Epithelial cell of esophagus (primary cell): Measurements from ENCODE around the gene TPMT.

Experiments
- DNase-seq: peaks from one replicate; pipeline ENCODE4 v3.0.0; 2010; ENCODE audit warnings: low read depth
- H3K4me3 ChIP-seq: 2 replicates; pipeline ENCODE4 v1.5.1; 2011; ENCODE audit warnings: mild to moderate bottlenecking, low read length, control low read depth
- TF ChIP-seq, protein P1 (sequence below): IDR thresholded peaks from 2 replicates; pipeline ENCODE4 v1.5.1; 2011; ENCODE audit warnings: low read depth, mild to moderate bottlenecking, low read length, control low read depth, inconsistent platforms; ENCODE audit not compliant: insufficient read depth; ENCODE audit errors: missing control alignments

TPMT gene

DNA sequence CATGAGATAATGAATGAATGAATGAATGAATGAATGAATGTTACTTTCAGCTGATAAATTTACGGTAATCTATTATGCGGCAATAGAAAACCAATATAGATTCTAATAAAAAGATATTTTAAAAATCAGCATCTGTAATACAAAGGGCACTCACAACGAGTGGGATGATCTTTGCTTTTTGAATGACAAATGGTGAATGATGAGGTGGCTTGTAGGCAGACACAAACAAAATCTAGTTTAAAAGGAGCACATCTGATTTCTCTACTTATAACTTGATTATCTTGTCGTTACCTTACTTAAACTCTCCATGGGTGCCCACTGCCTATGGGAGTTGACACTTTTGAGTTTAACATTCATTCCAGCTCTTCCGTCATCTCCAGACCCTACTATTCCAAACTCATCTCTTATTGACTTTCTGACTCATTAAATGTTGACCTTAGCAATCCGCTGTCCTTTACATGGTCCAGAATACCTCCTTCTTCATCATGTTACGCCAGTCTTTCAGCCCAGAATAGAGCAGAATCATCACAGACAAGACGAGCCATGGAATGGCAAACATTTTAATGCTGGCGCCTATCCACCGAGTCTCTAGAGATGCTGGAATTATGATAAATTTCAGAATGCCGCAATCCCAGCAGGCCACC, 73.7 kb downstream of the TPMT start:
- DNase-seq = no peak

GRCh38 chr6:18080544-18080943, 74.3 kb downstream of the TPMT start:
- TF ChIP-seq, protein P1, sequence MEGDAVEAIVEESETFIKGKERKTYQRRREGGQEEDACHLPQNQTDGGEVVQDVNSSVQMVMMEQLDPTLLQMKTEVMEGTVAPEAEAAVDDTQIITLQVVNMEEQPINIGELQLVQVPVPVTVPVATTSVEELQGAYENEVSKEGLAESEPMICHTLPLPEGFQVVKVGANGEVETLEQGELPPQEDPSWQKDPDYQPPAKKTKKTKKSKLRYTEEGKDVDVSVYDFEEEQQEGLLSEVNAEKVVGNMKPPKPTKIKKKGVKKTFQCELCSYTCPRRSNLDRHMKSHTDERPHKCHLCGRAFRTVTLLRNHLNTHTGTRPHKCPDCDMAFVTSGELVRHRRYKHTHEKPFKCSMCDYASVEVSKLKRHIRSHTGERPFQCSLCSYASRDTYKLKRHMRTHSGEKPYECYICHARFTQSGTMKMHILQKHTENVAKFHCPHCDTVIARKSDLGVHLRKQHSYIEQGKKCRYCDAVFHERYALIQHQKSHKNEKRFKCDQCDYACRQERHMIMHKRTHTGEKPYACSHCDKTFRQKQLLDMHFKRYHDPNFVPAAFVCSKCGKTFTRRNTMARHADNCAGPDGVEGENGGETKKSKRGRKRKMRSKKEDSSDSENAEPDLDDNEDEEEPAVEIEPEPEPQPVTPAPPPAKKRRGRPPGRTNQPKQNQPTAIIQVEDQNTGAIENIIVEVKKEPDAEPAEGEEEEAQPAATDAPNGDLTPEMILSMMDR = no peak
- no peak overlapping the region for H3K4me3 ChIP-seq
- no peak for DNase-seq

More for the DNA sequence above, 73.7 kb downstream of the TPMT start:
- TF ChIP-seq, protein P1 = no peak
- H3K4me3 ChIP-seq = no peak overlapping the region

DNA sequence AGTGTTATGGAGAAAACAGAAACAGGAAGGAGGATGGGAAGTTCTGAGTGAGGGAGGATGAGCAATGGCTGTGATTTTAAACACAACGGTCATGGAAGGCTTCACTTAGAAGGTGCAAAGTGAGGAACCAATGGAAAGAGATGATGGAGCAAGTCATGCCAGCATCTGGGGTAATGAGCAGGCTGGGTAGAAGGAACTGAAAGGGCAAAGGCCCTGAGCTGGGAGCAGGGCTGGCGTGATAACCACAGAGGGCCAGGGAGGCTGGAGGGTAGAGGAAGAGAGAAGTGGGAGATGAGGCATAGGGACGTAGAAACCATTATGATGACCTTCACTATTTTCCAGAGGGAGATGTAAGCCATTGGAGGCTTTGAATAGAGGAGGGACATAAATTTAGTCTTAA, 76.0 kb downstream of the TPMT start:
- DNase-seq = no peak
- H3K4me3 ChIP-seq = no peak overlapping the region
- TF ChIP-seq, protein P1 = no peak
